A673 (cell line): Measurements from ENCODE around the gene WFDC12. TPM values are rescaled to one million over a fixed set of nuclear protein-coding genes. Genes with fewer than 3 reads are reported as not detected.

Experiments
- BruUV-seq: library from RNA; stranded (reverse); fragments of 400-500 nt; replicated peaks from 2 replicates; lab custom pipeline; 2021; lab: Mats Ljungman, UMichigan
- CTCF ChIA-PET: fragments of 300-600 bp; sonication (Branson Sonifier 250); formaldehyde crosslinking; loops from one replicate; lab custom pipeline; 2022; ENCODE audit warnings: antibody characterized with exemption; lab: Charles Lee
- POLR2A ChIA-PET: fragments of 300-600 bp; sonication (Branson Sonifier 250); formaldehyde crosslinking; loops from one replicate; lab custom pipeline; 2022; ENCODE audit warnings: antibody characterized with exemption; ENCODE audit not compliant: low non-redundant PET; lab: Charles Lee
- DNase-seq: peaks from one replicate; pipeline ENCODE4 v3.0.0-alpha.2; 2015; ENCODE audit warnings: low spot score
- H3K27ac ChIP-seq: fragments of 200-600 bp; sonication (generic); 2 replicates; pipeline ENCODE4 v1.5.1; 2016; ENCODE audit warnings: mixed run types, low read depth, mild to moderate bottlenecking, mixed read lengths, antibody characterized with exemption, low read length; ENCODE audit not compliant: poor library complexity, severe bottlenecking
- H3K27me3 ChIP-seq: fragments of 200-600 bp; sonication (generic); replicated peaks from 2 replicates; pipeline ENCODE4 v1.6.1; 2017; ENCODE audit warnings: mixed run types, low read depth, mild to moderate bottlenecking, mixed read lengths, antibody characterized with exemption, low read length; ENCODE audit not compliant: insufficient read depth, poor library complexity
- H3K36me3 ChIP-seq: fragments of 200-600 bp; sonication (generic); 2 replicates; pipeline ENCODE4 v1.6.1; 2016; ENCODE audit warnings: mixed run types, mild to moderate bottlenecking, mixed read lengths, antibody characterized with exemption, low read length; ENCODE audit not compliant: insufficient read depth, poor library complexity, severe bottlenecking
- H3K4me1 ChIP-seq: fragments of 200-600 bp; sonication (generic); 2 replicates; pipeline ENCODE4 v1.6.1; 2017; ENCODE audit warnings: mixed run types, mild to moderate bottlenecking, mixed read lengths, antibody characterized with exemption, low read length; ENCODE audit not compliant: insufficient read depth, poor library complexity, severe bottlenecking
- H3K4me3 ChIP-seq: fragments of 200-600 bp; sonication (generic); 2 replicates; pipeline ENCODE4 v1.5.1; 2016; ENCODE audit warnings: low read depth, mixed run types, mild to moderate bottlenecking, mixed read lengths, low read length; ENCODE audit not compliant: poor library complexity, severe bottlenecking
- H3K9me3 ChIP-seq: fragments of 200-600 bp; sonication (generic); 2 replicates; pipeline ENCODE4 v1.6.1; 2016; ENCODE audit warnings: mixed run types, low read depth, mild to moderate bottlenecking, mixed read lengths, antibody characterized with exemption, low read length; ENCODE audit not compliant: poor library complexity, severe bottlenecking
- CTCF ChIP-seq: fragments of 300-800, 200-600 bp; sonication (generic); conservative IDR thresholded peaks from 2 replicates; pipeline ENCODE4 v1.5.1; 2017; ENCODE audit warnings: low read depth, mild to moderate bottlenecking, antibody characterized with exemption, low read length, moderate library complexity, mixed read lengths
- EZH2 ChIP-seq: fragments of 200-600 bp; sonication (generic); IDR thresholded peaks from 2 replicates; pipeline ENCODE4 v1.6.1; 2017; ENCODE audit warnings: borderline replicate concordance, low read depth, mild to moderate bottlenecking, mixed read lengths, antibody characterized with exemption, low read length; ENCODE audit not compliant: poor library complexity, severe bottlenecking
- intact Hi-C: fragments of 100-400 bp; cut with micrococcal nuclease; formaldehyde crosslinking; loops from one replicate; pipeline ENCODE4 v1.10.0; 2022; ENCODE audit not compliant: unreplicated experiment
- total RNA-seq: library from RNA; stranded (reverse); gene quantifications from 2 replicates; pipeline ENCODE4 v1.2.3, GENCODE V29; 2021

The WFDC12 gene
- total RNA-seq, 1 experiment from 2014 or later, result not detected

- H3K27ac ChIP-seq, result no peak within 1 kb of the TSS
- no peak for DNase-seq
- ChIA-PET POLR2A (no interaction called here), CTCF (no interaction called here)
- TF ChIP-seq EZH2 (no peak), CTCF (no peak)
- no peak within 1 kb of the TSS for H3K4me3 ChIP-seq
- peaks cover 6% of the 10 kb centered on the region for H3K27me3 ChIP-seq
- intact Hi-C loops, result no loop called here
- no peaks in the 10 kb centered on the region for H3K9me3 ChIP-seq
- no TSS peak for BruUV-seq
- H3K4me1 ChIP-seq, result no peaks in the 10 kb centered on the region
- H3K36me3 ChIP-seq, result no peaks in the 10 kb centered on the region
These were observed 9.5 kb downstream of the WFDC12 start, which contains the start of gene WFDC5 for GRCh38 chr20:45114465-45115385. Gene WFDC5 (minus strand): TSS chr20:45115174. CDS start chr20:45115083, 91 bp downstream.

GRCh38 chr20:45113865-45114264, 10.4 kb downstream of the WFDC12 start:
- TF ChIP-seq EZH2, result no peak
- intact Hi-C loops, result no loop called here
- H3K27me3 ChIP-seq, result peaks cover 6% of the 10 kb centered on the region
- H3K9me3 ChIP-seq, result no peaks in the 10 kb centered on the region
- no TSS peak for BruUV-seq
- no peak for DNase-seq
- H3K4me3 ChIP-seq, result no peak overlapping the region
- no peak overlapping the region for H3K27ac ChIP-seq
- no peaks in the 10 kb centered on the region for H3K36me3 ChIP-seq
- no peaks in the 10 kb centered on the region for H3K4me1 ChIP-seq
- ChIA-PET CTCF (no interaction called here), POLR2A (no interaction called here)

GRCh38 chr20:45112754-45113153, 11.5 kb downstream of the WFDC12 start:
- Histone ChIP-seq H3K27me3 (no peaks in the 10 kb centered on the region), H3K27ac (no peak overlapping the region), H3K36me3 (no peaks in the 10 kb centered on the region), H3K9me3 (no peaks in the 10 kb centered on the region), H3K4me1 (no peaks in the 10 kb centered on the region), H3K4me3 (no peak overlapping the region)
- DNase-seq, result no peak
- ChIA-PET POLR2A (no interaction called here), CTCF (interaction anchor here (0.7 to 3.4 kb wide), 3 partner anchors 69 to 117 kb away, joined by 3 to 26 read pairs (median 4); no protein-coding TSS in a partner anchor)
- intact Hi-C loops, result no loop called here
- no peak for TF ChIP-seq CTCF
- TF ChIP-seq EZH2, result no peak
- BruUV-seq, result no TSS peak
